Activated CD4-positive, alpha-beta T cell treated with anti-CD3 and anti-CD28 coated beads, Interleukin-2, amount 10 ng/mL, durations not matched to agents 7 days and 5 days (primary cell): ENCODE results near the gene OR8U1. TPM values are rescaled to one million over a fixed set of nuclear protein-coding genes. Genes with fewer than 3 reads are reported as not detected.
"Not testable (repeated sequence)": the region's sequence is repeated elsewhere in the genome, so short reads cannot be mapped to it uniquely, and the experiment has no call there.

Source experiments
- CTCF ChIA-PET: fragments of 350-600 bp; sonication (Branson Sonifier 250); formaldehyde crosslinking; loops from one replicate; lab custom pipeline; 2021; ENCODE audit warnings: antibody characterized with exemption; lab: Charles Lee
- POLR2A ChIA-PET: fragments of 350-600 bp; sonication (Branson Sonifier 250); formaldehyde crosslinking; loops from one replicate; lab custom pipeline; 2021; ENCODE audit warnings: antibody characterized with exemption; lab: Charles Lee
- DNase-seq: peaks from one replicate; pipeline ENCODE4 v3.0.0-alpha.2; 2020
- H3K27ac Mint-ChIP-seq: one replicate; pipeline ENCODE4 v1.8.0; 2021; ENCODE audit warnings: mild to moderate bottlenecking, moderate library complexity, mixed read lengths
- H3K27me3 Mint-ChIP-seq: one replicate; pipeline ENCODE4 v1.8.0; 2021; ENCODE audit warnings: mixed read lengths
- H3K36me3 Mint-ChIP-seq: one replicate; pipeline ENCODE4 v1.8.0; 2021; ENCODE audit warnings: low read depth, mixed read lengths
- H3K4me1 Mint-ChIP-seq: one replicate; pipeline ENCODE4 v1.8.0; 2021; ENCODE audit warnings: mixed read lengths
- H3K4me3 Mint-ChIP-seq: one replicate; pipeline ENCODE4 v1.8.0; 2021; ENCODE audit warnings: mild to moderate bottlenecking, moderate library complexity, mixed read lengths
- H3K9me3 Mint-ChIP-seq: one replicate; pipeline ENCODE4 v1.8.0; 2021; ENCODE audit warnings: mixed read lengths
- total RNA-seq, 2 experiments: library from RNA; stranded (reverse); gene quantifications; one replicate each; pipeline ENCODE4 v1.2.3, GENCODE V29; 2021

OR8U1 gene
- not detected for total RNA-seq

- ChIA-PET CTCF (no interaction called here), POLR2A (no interaction called here)
- H3K9me3 Mint-ChIP-seq: peaks cover 8% of the 10 kb centered on the region
These were observed at the start of gene OR8U1 for GRCh38 chr11:56375324-56375723. OR8U1 (plus strand) TSS chr11:56375624; CDS start chr11:56375624, 0 bp downstream.

GRCh38 chr11:56331861-56332491 lies 43.4 kb upstream of the OR8U1 start:
- ChIA-PET POLR2A (no interaction called here), CTCF (no interaction called here)
- Mint-ChIP-seq H3K27ac (no peak overlapping the region), H3K27me3 (no peaks in the 10 kb centered on the region), H3K4me3 (no peak overlapping the region), H3K9me3 (peaks cover 2% of the 10 kb centered on the region), H3K4me1 (no peaks in the 10 kb centered on the region), H3K36me3 (no peaks in the 10 kb centered on the region)
- no peak for DNase-seq

More at GRCh38 chr11:56375324-56375723, at the start of gene OR8U1:
- DNase-seq: no peak
- Mint-ChIP-seq H3K27ac (no peak within 1 kb of the TSS), H3K36me3 (no peaks in the 10 kb centered on the region), H3K4me1 (no peaks in the 10 kb centered on the region), H3K27me3 (no peaks in the 10 kb centered on the region), H3K4me3 (no peak within 1 kb of the TSS)

- H3K4me3 Mint-ChIP-seq: no peak overlapping the region
- POLR2A ChIA-PET: no interaction called here
- H3K36me3 Mint-ChIP-seq: no peaks in the 10 kb centered on the region
- H3K27ac Mint-ChIP-seq: no peak overlapping the region
- peaks cover 2% of the 10 kb centered on the region for H3K9me3 Mint-ChIP-seq
- CTCF ChIA-PET: no interaction called here
- H3K4me1 Mint-ChIP-seq: no peaks in the 10 kb centered on the region
- H3K27me3 Mint-ChIP-seq: no peaks in the 10 kb centered on the region
- DNase-seq: no peak
These were observed 42.3 kb upstream of the OR8U1 start for GRCh38 chr11:56333156-56333555.

- H3K9me3 Mint-ChIP-seq: peaks cover 21% of the 10 kb centered on the region
These were observed 35.1 kb upstream of the OR8U1 start for GRCh38 chr11:56340289-56340688.

GRCh38 chr11:56345739-56346138 lies 29.7 kb upstream of the OR8U1 start, which contains the start of gene OR8K1:
OR8K1 (plus strand) TSS chr11:56346039; CDS start chr11:56346039, 0 bp downstream.
- peaks cover 14% of the 10 kb centered on the region for H3K9me3 Mint-ChIP-seq
- POLR2A ChIA-PET: no interaction called here
- H3K27ac Mint-ChIP-seq: no peak within 1 kb of the TSS
- H3K36me3 Mint-ChIP-seq: no peaks in the 10 kb centered on the region
- no peaks in the 10 kb centered on the region for H3K27me3 Mint-ChIP-seq
- no peak for DNase-seq
- CTCF ChIA-PET: no interaction called here
- no peaks in the 10 kb centered on the region for H3K4me1 Mint-ChIP-seq
- H3K4me3 Mint-ChIP-seq: no peak within 1 kb of the TSS

More at GRCh38 chr11:56340289-56340688, 35.1 kb upstream of the OR8U1 start:
- Mint-ChIP-seq H3K4me1 (no peaks in the 10 kb centered on the region), H3K27ac (no peak overlapping the region), H3K4me3 (no peak overlapping the region), H3K27me3 (no peaks in the 10 kb centered on the region), H3K36me3 (no peaks in the 10 kb centered on the region)
- no peak for DNase-seq
- ChIA-PET CTCF (no interaction called here), POLR2A (no interaction called here)

- H3K27ac Mint-ChIP-seq: no peak within 1 kb of the TSS
- H3K9me3 Mint-ChIP-seq: peaks cover 3% of the 10 kb centered on the region
- H3K36me3 Mint-ChIP-seq: no peaks in the 10 kb centered on the region
These were observed 21.4 kb upstream of the OR8U1 start, which contains the start of gene OR8J1 for GRCh38 chr11:56353991-56354390. OR8J1 (plus strand) TSS chr11:56354291; CDS start chr11:56360247, 5,956 bp downstream.

GRCh38 chr11:56380120-56380519 lies 4.7 kb downstream of the OR8U1 start:
- ChIA-PET CTCF (no interaction called here), POLR2A (no interaction called here)
- H3K27ac Mint-ChIP-seq: no peak overlapping the region
- H3K4me3 Mint-ChIP-seq: no peak overlapping the region
- no peaks in the 10 kb centered on the region for H3K27me3 Mint-ChIP-seq
- H3K4me1 Mint-ChIP-seq: no peaks in the 10 kb centered on the region
- DNase-seq: no peak
- no peaks in the 10 kb centered on the region for H3K36me3 Mint-ChIP-seq
- peaks cover 14% of the 10 kb centered on the region for H3K9me3 Mint-ChIP-seq

More at GRCh38 chr11:56353991-56354390, 21.4 kb upstream of the OR8U1 start, which contains the start of gene OR8J1:
- ChIA-PET CTCF (no interaction called here), POLR2A (no interaction called here)
- H3K4me1 Mint-ChIP-seq: no peaks in the 10 kb centered on the region
- no peak for DNase-seq
- no peak within 1 kb of the TSS for H3K4me3 Mint-ChIP-seq
- H3K27me3 Mint-ChIP-seq: no peaks in the 10 kb centered on the region

- DNase-seq: no peak
- Mint-ChIP-seq H3K27me3 (no peaks in the 10 kb centered on the region), H3K4me3 (no peak overlapping the region), H3K9me3 (peaks cover 2% of the 10 kb centered on the region), H3K4me1 (no peaks in the 10 kb centered on the region), H3K27ac (no peak overlapping the region), H3K36me3 (no peaks in the 10 kb centered on the region)
- CTCF ChIA-PET: no interaction called here
- POLR2A ChIA-PET: no interaction called here
These were observed 19.0 kb downstream of the OR8U1 start for GRCh38 chr11:56394381-56394780.

GRCh38 chr11:56396047-56396446 lies 20.6 kb downstream of the OR8U1 start:
- POLR2A ChIA-PET: no interaction called here
- H3K9me3 Mint-ChIP-seq: peaks cover 3% of the 10 kb centered on the region
- no peak overlapping the region for H3K4me3 Mint-ChIP-seq
- DNase-seq: no peak
- no peaks in the 10 kb centered on the region for H3K4me1 Mint-ChIP-seq
- H3K27ac Mint-ChIP-seq: no peak overlapping the region
- no peaks in the 10 kb centered on the region for H3K36me3 Mint-ChIP-seq
- CTCF ChIA-PET: no interaction called here
- no peaks in the 10 kb centered on the region for H3K27me3 Mint-ChIP-seq

GRCh38 chr11:56401858-56402461 lies 26.5 kb downstream of the OR8U1 start:
- POLR2A ChIA-PET, H3K27ac Mint-ChIP-seq, H3K4me3 Mint-ChIP-seq, H3K27me3 Mint-ChIP-seq, H3K4me1 Mint-ChIP-seq, CTCF ChIA-PET, H3K36me3 Mint-ChIP-seq, DNase-seq: not testable (repeated sequence)
- peaks cover 24% of the 10 kb centered on the region for H3K9me3 Mint-ChIP-seq

GRCh38 chr11:56404393-56404792 lies 29.0 kb downstream of the OR8U1 start:
- Mint-ChIP-seq H3K9me3 (peaks cover 33% of the 10 kb centered on the region), H3K27me3 (no peaks in the 10 kb centered on the region), H3K4me3 (no peak overlapping the region), H3K36me3 (no peaks in the 10 kb centered on the region), H3K4me1 (no peaks in the 10 kb centered on the region), H3K27ac (no peak overlapping the region)
- CTCF ChIA-PET: no interaction called here
- no peak for DNase-seq
- POLR2A ChIA-PET: no interaction called here

GRCh38 chr11:56410801-56411200 lies 35.4 kb downstream of the OR8U1 start:
- H3K27ac Mint-ChIP-seq: no peak overlapping the region
- peaks cover 22% of the 10 kb centered on the region for H3K9me3 Mint-ChIP-seq
- ChIA-PET CTCF (no interaction called here), POLR2A (no interaction called here)
- H3K36me3 Mint-ChIP-seq: no peaks in the 10 kb centered on the region
- no peak overlapping the region for H3K4me3 Mint-ChIP-seq
- no peak for DNase-seq
- no peaks in the 10 kb centered on the region for H3K4me1 Mint-ChIP-seq
- no peaks in the 10 kb centered on the region for H3K27me3 Mint-ChIP-seq

GRCh38 chr11:56412396-56412795 lies 37.0 kb downstream of the OR8U1 start, which contains the start of gene OR5AL1:
OR5AL1 (plus strand) TSS chr11:56412696.
- no peaks in the 10 kb centered on the region for H3K36me3 Mint-ChIP-seq
- H3K9me3 Mint-ChIP-seq: peaks cover 13% of the 10 kb centered on the region
- no peak within 1 kb of the TSS for H3K27ac Mint-ChIP-seq
- no peaks in the 10 kb centered on the region for H3K27me3 Mint-ChIP-seq
- no peaks in the 10 kb centered on the region for H3K4me1 Mint-ChIP-seq
- POLR2A ChIA-PET: no interaction called here
- CTCF ChIA-PET: no interaction called here
- no peak for DNase-seq
- H3K4me3 Mint-ChIP-seq: no peak within 1 kb of the TSS
